ENCODE data around the gene PPP2R1B.
"Not testable (repeated sequence)": the region's sequence is repeated elsewhere in the genome, so short reads cannot be mapped to it uniquely, and the experiment has no call there.

PPP2R1B gene

DNA sequence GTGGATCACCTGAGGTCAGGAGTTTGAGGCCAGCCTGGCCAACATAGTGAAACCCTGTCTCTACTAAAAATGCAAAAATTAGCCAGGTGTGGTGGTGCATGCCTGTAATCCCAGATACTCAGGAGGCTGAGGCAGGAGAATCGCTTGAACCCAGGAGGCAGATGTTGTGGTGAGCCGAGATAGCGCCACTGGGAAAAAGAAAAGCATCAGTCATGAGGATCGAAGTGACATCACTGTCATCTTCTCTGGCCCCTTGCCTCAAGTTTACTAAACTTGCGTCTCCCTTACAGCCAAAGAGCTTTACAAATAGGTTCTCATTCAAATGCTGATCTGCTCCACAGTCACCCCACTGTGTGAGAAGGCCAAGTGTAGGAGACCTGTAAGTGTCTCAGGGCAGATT is 5.0 kb upstream of the PPP2R1B start:
- H3K4me3 Mint-ChIP-seq; H3K36me3 Mint-ChIP-seq (ENCODE audit: low read depth); H3K27me3 Mint-ChIP-seq; H3K9me3 Mint-ChIP-seq; H3K27ac Mint-ChIP-seq; H3K4me1 Mint-ChIP-seq (ENCODE audit: low read depth): not testable (repeated sequence)

DNA sequence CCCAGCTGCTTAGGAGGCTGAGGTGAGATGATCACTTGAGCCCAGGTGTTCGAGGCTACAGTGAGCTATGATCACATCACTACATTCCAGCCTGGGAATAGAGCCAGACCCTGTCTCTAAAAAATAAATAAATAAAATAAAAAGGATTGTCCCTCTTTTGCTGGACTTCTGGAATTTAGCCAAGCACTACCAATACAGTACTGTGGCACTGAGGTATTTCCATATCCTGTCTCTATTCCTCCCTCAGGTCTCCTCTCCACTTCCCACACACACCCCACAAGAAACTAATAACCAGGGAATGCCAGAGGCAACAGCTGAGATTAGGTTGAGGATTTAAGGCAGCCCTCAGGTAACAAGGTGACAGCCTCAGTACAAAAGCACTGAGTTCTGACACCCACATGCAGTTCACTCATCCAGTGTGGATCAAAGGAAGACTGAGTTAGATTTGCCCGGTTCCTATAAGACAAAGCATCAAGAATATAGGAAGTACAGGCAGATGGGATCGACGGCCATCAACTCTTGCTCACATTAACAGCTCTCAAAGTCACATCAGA is 4.5 kb upstream of the PPP2R1B start:
- H3K9me3 Mint-ChIP-seq = no peaks in the 10 kb centered on the region
- no peaks in the 10 kb centered on the region for H3K36me3 Mint-ChIP-seq (ENCODE audit: low read depth)
- H3K27ac Mint-ChIP-seq = no peak overlapping the region
- no peak overlapping the region for H3K4me3 Mint-ChIP-seq
- H3K27me3 Mint-ChIP-seq = no peaks in the 10 kb centered on the region
- H3K4me1 Mint-ChIP-seq (ENCODE audit: low read depth) = peaks cover 7% of the 10 kb centered on the region

DNA sequence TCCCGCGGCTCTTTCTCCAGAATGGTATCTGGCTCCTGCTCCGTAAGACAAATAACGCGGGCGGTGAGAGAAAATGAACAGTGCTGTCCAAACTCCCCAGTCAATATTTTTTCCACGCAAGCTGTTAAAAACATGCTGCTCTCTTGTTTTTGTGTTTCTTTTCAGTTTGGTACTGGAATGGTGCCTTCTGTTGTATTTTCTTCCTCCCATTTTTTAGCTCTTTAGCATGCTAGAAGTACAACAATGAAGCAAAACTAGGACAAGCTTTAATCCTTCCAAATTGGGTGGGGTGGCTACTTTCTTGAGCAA is 599 bp upstream of the PPP2R1B start:
- Mint-ChIP-seq H3K4me1 (ENCODE audit: low read depth) (peaks cover 31% of the 10 kb centered on the region), H3K36me3 (ENCODE audit: low read depth) (peaks cover 32% of the 10 kb centered on the region), H3K27ac (peak overlapping the region; percentile 97), H3K9me3 (no peaks in the 10 kb centered on the region), H3K27me3 (no peaks in the 10 kb centered on the region), H3K4me3 (peak overlapping the region; percentile 99)

DNA sequence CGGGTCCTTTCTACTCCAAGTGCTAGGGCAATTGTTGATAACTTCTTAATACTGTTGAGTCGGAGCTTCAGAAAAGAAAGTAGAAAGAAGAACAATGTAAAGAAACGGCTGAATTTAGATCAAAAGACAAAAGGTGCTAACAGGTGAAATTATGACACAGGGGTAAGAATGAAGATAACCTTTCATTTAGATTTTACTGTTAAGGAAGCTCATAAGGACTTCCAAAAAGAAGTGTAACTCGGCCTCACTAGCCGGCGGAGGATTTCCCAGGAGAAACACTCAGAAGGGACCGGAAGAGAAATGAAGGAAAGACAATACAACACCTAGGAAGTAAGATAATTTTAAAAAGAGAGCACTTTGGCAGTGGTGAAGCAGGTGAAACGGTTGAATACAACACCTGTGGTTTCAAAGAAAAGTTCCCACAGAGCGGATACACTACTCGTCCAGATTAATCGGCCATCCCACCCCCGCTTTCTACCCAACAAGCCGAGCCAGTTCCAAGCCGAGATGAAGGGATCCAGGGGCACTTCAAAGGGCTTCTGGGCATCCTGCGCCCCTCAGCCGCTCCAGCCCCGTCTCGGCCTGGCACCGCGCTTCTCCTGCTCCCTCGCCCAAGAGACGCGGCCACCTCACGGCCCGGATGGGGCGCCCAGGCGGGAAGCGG is 737 bp downstream of the PPP2R1B start:
- Mint-ChIP-seq H3K9me3 (no peaks in the 10 kb centered on the region), H3K4me1 (ENCODE audit: low read depth) (peaks cover 31% of the 10 kb centered on the region), H3K27me3 (no peaks in the 10 kb centered on the region), H3K4me3 (peak overlapping the region; percentile 99), H3K36me3 (ENCODE audit: low read depth) (peaks cover 44% of the 10 kb centered on the region), H3K27ac (peak overlapping the region; percentile 97)

DNA sequence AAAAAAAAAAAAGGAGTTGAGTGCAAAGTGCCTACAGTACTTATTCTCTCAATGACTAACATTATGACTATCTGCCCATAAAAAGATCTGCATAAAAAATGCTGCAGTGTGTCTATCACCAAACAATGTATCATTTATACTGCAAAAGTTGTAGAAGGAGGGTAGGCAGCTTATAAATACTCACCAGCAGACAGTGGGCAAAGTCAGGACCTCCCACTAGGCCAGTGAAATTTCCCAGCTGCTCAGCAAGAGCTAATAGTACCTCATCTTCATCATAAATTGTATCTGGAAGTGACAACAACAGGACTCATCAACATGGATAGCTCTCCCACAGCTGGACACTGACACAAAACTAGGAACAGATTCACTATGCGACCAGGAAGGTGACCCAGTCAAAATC is 1.6 kb downstream of the PPP2R1B start:
- H3K4me1 Mint-ChIP-seq (ENCODE audit: low read depth) = peaks cover 31% of the 10 kb centered on the region
- peak overlapping the region; percentile 99 for H3K4me3 Mint-ChIP-seq
- H3K27me3 Mint-ChIP-seq = no peaks in the 10 kb centered on the region
- H3K27ac Mint-ChIP-seq = no peak overlapping the region
- H3K36me3 Mint-ChIP-seq (ENCODE audit: low read depth) = peaks cover 50% of the 10 kb centered on the region
- no peaks in the 10 kb centered on the region for H3K9me3 Mint-ChIP-seq

DNA sequence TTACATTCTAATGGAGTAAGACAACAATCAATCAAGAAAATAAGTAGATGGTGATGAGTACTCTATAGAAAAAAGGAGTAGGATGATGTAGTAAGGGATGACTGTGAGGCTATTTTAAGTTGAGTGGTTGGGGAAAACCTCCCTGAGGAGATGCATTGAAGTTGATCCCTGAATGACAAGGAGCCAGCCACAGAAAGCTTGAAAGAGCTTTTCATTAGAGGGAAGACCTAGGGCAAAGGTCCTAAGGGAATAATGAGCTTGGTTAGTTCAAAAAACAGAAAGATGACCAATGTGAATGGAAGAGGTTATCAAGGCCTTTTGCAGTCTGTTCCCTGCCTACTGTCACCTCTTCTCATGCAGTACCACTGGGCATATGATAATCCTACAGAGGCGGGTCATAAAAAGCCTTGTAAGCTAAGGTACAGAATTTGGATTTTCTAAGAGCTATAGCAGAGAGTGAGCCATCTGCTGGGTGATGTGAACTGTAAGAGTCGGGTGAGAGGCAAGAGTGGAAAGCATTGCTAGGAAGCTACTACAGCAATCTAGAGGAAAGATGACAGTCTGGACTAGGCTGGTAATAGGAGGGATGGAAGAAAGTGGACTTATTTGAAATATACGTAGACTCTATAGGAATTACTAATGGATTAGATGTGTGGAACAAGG is 3.1 kb downstream of the PPP2R1B start:
- Mint-ChIP-seq H3K9me3 (no peaks in the 10 kb centered on the region), H3K4me3 (no peak overlapping the region), H3K27me3 (no peaks in the 10 kb centered on the region), H3K27ac (no peak overlapping the region), H3K36me3 (ENCODE audit: low read depth) (peaks cover 62% of the 10 kb centered on the region), H3K4me1 (ENCODE audit: low read depth) (peaks cover 31% of the 10 kb centered on the region)

DNA sequence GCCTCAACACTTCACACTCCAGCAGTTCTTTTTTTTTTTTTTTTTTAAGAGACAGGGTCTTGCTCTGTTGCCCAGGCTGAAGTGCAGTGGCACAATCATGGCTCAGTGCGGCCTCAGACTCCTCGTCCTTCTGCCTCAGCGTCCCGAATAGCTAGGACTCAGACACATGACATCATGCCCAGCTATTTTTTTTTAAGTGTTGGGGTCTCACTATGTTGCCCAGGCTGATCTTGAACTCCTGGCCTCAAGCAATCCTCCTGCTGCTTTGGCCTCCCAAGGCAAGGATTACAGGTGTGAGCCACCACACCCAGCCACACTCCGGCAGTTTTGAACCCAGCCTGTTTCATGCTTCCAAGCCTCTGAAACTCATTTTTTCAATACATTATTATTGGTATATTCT is 3.7 kb downstream of the PPP2R1B start:
- Mint-ChIP-seq H3K27me3 (no peaks in the 10 kb centered on the region), H3K4me1 (ENCODE audit: low read depth) (peaks cover 31% of the 10 kb centered on the region), H3K9me3 (no peaks in the 10 kb centered on the region), H3K36me3 (ENCODE audit: low read depth) (peaks cover 67% of the 10 kb centered on the region), H3K27ac (no peak overlapping the region), H3K4me3 (no peak overlapping the region)

DNA sequence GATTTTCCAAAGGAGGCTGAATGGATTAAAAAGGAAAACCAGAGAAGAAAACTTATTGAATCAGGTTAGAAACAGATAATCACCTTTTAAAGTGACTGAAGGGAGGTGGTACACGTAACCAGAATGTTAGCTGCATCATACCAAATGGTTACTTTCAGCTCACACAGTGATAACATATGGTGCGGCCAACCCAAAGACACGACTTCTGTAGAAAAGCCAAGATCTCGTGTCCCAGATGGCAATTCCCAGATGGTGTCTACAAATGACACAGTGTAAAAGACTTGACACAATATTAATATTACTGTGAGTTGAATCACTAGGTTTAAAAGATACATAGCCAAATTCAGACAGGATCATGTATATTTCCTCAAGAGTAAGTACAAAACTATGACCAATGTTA is 5.2 kb downstream of the PPP2R1B start:
- H3K27me3 Mint-ChIP-seq = no peaks in the 10 kb centered on the region
- H3K9me3 Mint-ChIP-seq = no peaks in the 10 kb centered on the region
- H3K4me1 Mint-ChIP-seq (ENCODE audit: low read depth) = peaks cover 24% of the 10 kb centered on the region
- peaks cover 80% of the 10 kb centered on the region for H3K36me3 Mint-ChIP-seq (ENCODE audit: low read depth)
- H3K4me3 Mint-ChIP-seq = no peak overlapping the region
- no peak overlapping the region for H3K27ac Mint-ChIP-seq

DNA sequence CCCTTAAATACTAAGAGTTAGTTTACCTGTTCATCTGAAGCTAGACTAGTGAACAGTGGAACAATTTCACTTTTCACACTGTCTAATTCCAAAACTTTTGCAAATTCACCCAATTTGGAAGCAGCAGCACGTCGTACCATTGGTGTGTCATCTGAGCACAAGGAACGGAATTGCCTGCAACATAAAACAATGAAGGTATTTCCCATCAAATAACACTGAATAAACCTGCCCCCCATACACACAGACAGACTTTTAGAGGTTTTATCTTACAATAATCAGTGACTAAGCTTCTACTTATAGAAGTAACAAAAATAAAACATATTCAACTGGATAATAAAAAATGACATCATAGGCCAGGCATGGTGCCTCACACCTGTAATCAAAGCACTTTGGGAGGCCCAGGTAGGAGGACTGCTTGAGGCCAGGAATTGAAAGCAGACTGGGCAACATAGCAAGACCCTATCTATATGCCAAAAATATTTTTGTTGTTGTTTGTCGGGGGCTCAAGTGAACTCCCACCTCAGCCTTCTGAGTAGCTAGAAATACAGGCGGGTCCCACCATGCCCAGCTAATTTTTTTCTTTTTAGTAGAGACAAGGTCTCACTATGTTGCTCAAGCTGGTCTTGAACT is 6.3 kb downstream of the PPP2R1B start:
- Mint-ChIP-seq H3K27ac (no peak overlapping the region), H3K4me3 (no peak overlapping the region), H3K27me3 (no peaks in the 10 kb centered on the region), H3K36me3 (ENCODE audit: low read depth) (peaks cover 82% of the 10 kb centered on the region), H3K9me3 (no peaks in the 10 kb centered on the region), H3K4me1 (ENCODE audit: low read depth) (peaks cover 18% of the 10 kb centered on the region)

DNA sequence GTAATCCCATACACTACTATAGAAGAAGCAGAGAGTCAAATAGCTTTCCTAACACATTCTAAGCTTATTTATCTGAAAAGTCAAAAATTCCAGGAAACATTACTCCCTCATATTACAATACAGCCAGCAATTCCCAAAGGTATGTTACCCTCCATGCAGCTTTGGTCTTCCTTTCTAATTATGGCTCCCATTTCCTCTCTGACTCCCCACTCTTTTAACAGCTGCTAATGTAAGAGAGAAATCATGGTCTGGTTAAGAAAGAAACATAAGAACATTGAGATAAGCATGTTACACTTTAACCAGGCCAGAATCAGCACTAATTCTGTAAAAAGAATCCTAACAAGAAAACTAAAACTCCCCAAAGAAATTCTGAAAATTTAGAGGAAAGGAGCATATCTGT is 6.8 kb downstream of the PPP2R1B start:
- peaks cover 13% of the 10 kb centered on the region for H3K4me1 Mint-ChIP-seq (ENCODE audit: low read depth)
- H3K4me3 Mint-ChIP-seq = no peak overlapping the region
- no peak overlapping the region for H3K27ac Mint-ChIP-seq
- H3K27me3 Mint-ChIP-seq = no peaks in the 10 kb centered on the region
- peaks cover 81% of the 10 kb centered on the region for H3K36me3 Mint-ChIP-seq (ENCODE audit: low read depth)
- H3K9me3 Mint-ChIP-seq = no peaks in the 10 kb centered on the region

DNA sequence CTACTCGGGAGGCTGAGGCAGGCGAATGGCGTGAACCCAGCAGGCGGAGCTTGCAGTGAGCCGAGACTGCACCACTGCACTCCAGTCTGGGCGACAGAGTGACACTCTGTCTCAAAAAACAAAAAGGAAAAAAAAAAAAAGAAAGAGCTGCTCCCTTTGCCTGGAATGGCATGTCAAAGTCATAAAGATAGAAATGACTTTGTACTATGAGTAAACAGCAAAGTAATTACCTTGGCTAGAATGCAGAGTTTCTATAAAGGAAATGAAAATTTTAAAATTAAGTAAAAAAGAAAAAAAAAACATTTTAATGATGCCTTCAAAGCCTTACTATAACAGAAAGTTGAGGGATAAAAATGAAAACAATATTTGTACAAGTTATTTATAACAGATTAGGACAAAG is 10.1 kb downstream of the PPP2R1B start:
- Mint-ChIP-seq H3K27me3 (no peaks in the 10 kb centered on the region), H3K4me1 (ENCODE audit: low read depth) (no peaks in the 10 kb centered on the region), H3K36me3 (ENCODE audit: low read depth) (peaks cover 67% of the 10 kb centered on the region), H3K27ac (no peak overlapping the region), H3K9me3 (no peaks in the 10 kb centered on the region), H3K4me3 (no peak overlapping the region)

DNA sequence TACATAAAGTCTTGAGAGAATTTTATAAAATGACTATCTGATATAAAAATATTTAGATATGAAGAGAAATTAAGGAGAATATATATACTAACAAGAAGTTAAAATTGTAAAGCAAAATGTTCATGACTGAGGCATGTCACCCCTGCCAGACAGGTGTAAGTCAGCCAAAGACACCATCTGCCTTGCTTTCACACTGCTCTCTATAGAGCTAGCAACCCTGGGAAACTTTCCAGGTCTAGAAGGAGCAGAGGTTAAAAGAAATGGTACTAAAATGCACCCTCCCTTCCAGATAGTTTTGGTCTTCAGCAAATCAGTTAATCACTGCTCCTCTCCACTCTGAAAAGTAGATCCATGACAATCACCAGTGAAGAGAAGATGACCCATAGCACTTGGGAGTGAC is 16.5 kb downstream of the PPP2R1B start:
- no peaks in the 10 kb centered on the region for H3K27me3 Mint-ChIP-seq
- H3K9me3 Mint-ChIP-seq = no peaks in the 10 kb centered on the region
- H3K36me3 Mint-ChIP-seq (ENCODE audit: low read depth) = peaks cover 69% of the 10 kb centered on the region
- H3K27ac Mint-ChIP-seq = no peak overlapping the region
- no peaks in the 10 kb centered on the region for H3K4me1 Mint-ChIP-seq (ENCODE audit: low read depth)
- H3K4me3 Mint-ChIP-seq = no peak overlapping the region

DNA sequence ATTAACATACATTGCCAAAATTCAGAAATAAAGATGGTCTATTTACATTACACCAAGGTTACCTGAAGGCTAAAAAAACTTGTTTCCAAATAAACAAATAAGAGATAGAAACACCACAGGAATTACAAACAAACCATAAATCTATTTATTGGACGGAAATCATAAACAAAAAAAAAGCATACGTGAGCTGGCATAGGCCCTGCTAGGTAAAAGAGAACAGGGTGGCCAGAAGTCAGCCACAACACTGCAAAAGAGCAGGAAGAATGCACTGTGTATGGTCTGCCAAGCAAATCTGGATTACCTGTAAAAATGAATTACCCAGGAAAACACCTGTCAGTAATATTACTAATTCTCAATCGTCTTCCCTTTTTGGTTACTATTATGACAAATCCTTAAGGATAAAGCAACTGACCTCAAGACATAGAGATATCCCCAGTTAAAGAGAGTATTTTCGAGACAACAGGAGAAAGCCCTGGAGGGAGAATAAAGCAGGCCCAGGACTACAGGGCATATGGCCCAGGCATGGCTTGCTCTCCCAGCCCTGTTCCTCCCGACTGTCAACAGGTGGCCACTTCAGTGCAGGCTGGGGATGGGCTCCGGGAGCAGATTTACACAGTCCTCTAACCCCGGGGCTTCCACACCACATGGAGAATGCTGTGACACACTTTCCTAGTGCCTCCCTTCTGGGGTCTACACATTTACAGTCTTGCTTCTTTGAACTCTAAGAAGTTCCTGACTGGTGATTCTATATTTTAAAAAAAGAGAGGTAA is 18.0 kb downstream of the PPP2R1B start:
- Mint-ChIP-seq H3K4me1 (ENCODE audit: low read depth) (no peaks in the 10 kb centered on the region), H3K9me3 (no peaks in the 10 kb centered on the region), H3K36me3 (ENCODE audit: low read depth) (peaks cover 75% of the 10 kb centered on the region), H3K27me3 (no peaks in the 10 kb centered on the region), H3K4me3 (no peak overlapping the region), H3K27ac (no peak overlapping the region)

DNA sequence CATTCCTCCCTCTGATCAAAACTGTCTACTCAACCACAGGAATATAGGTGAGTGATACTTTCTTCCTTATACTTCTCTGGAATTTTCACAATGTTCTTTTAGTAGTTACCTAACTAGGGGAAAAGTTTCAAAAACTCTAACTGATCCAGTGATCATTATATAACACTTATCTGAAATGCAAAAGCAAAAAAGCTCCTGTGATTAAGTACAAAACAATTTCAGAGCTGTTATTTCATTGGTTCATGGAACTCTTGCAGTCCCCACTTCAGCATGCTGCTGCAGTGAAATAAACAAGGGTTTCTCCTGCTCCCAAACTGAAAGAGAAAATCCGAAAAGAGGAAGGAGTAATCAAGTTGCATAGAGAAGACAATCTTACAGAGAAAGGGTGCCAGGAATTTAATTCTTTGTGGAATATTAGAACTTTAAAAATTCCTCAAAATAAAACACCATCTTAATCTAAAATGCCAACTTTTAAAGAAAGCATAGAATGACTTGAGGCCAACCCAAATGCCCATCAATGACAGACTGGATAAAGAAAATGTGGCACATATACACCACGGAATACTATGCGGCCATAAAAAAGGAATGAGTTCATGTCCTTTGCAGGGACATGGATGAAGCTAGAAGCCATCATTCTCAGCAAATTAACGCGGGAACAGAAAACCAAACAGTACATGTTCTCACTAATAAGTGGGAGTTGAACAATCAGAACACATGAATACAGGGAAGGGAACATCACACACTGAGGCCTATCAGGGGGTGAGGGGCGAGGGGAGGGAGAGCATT is 20.3 kb downstream of the PPP2R1B start:
- H3K4me3 Mint-ChIP-seq = no peak overlapping the region
- no peaks in the 10 kb centered on the region for H3K4me1 Mint-ChIP-seq (ENCODE audit: low read depth)
- no peaks in the 10 kb centered on the region for H3K27me3 Mint-ChIP-seq
- H3K9me3 Mint-ChIP-seq = no peaks in the 10 kb centered on the region
- H3K27ac Mint-ChIP-seq = no peak overlapping the region
- H3K36me3 Mint-ChIP-seq (ENCODE audit: low read depth) = peaks cover 81% of the 10 kb centered on the region
